ENCODE results near the gene EMC9. TPM values are rescaled to one million over a fixed set of nuclear protein-coding genes. Genes with fewer than 3 reads are reported as not detected.

Gene EMC9
- total and polyA plus RNA-seq, 4 donors: 8.6 to 17.8 (median 13.4) TPM

GRCh38 chr14:24150567-24150966 is 9.2 kb upstream of the EMC9 start (continued):
- TF ChIP-seq, protein P1, sequence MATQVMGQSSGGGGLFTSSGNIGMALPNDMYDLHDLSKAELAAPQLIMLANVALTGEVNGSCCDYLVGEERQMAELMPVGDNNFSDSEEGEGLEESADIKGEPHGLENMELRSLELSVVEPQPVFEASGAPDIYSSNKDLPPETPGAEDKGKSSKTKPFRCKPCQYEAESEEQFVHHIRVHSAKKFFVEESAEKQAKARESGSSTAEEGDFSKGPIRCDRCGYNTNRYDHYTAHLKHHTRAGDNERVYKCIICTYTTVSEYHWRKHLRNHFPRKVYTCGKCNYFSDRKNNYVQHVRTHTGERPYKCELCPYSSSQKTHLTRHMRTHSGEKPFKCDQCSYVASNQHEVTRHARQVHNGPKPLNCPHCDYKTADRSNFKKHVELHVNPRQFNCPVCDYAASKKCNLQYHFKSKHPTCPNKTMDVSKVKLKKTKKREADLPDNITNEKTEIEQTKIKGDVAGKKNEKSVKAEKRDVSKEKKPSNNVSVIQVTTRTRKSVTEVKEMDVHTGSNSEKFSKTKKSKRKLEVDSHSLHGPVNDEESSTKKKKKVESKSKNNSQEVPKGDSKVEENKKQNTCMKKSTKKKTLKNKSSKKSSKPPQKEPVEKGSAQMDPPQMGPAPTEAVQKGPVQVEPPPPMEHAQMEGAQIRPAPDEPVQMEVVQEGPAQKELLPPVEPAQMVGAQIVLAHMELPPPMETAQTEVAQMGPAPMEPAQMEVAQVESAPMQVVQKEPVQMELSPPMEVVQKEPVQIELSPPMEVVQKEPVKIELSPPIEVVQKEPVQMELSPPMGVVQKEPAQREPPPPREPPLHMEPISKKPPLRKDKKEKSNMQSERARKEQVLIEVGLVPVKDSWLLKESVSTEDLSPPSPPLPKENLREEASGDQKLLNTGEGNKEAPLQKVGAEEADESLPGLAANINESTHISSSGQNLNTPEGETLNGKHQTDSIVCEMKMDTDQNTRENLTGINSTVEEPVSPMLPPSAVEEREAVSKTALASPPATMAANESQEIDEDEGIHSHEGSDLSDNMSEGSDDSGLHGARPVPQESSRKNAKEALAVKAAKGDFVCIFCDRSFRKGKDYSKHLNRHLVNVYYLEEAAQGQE (IDR thresholded peaks at IDR 0.05): no peak
- TF ChIP-seq TAF1 (conservative IDR thresholded peaks at IDR 0.05) (no peak), RXRA (IDR thresholded peaks at IDR 0.05) (no peak)

- no peak overlapping the region for H3K9ac ChIP-seq (ENCODE audit: low read depth in 1 of 2, low read length in 2 of 2)
- H3K9me3 ChIP-seq (ENCODE audit: control insufficient read depth in 4 of 4, low read length in 3 of 4): no peaks in the 10 kb centered on the region
- H3K27me3 ChIP-seq (ENCODE audit: control insufficient read depth in 4 of 4, insufficient read depth in 4 of 4, low read length in 3 of 4): no peaks in the 10 kb centered on the region
- H3K36me3 ChIP-seq (ENCODE audit: control insufficient read depth in 4 of 4, insufficient read depth in 3 of 4, low read depth in 1 of 4, low read length in 3 of 4): peaks cover 3 to 40% (median 35%) of the 10 kb centered on the region in 4 donors
- peaks cover 3 to 28% (median 21%) of the 10 kb centered on the region in 4 donors for H3K4me1 ChIP-seq (ENCODE audit: control insufficient read depth in 4 of 4, insufficient read depth in 4 of 4, low read length in 3 of 4)
- no peak overlapping the region for H3K4me3 ChIP-seq (ENCODE audit: low read depth in 1 of 3, low read length in 3 of 3)
- no peak overlapping the region for H3K27ac ChIP-seq (ENCODE audit: low read depth in 1 of 2, low read length in 2 of 2)
- 96% methylated on average over 9 of the region's 9 CpGs for WGBS
- no peak for DNase-seq (ENCODE audit: low spot score)
- TF ChIP-seq, protein P1 (IDR thresholded peaks at IDR 0.05): no peak
- TF ChIP-seq EGR1 (IDR thresholded peaks at IDR 0.05; ENCODE audit: low read depth in 2 of 2): no peak
- no peak for TF ChIP-seq FOXA1 (IDR thresholded peaks at IDR 0.05)
- no peak for TF ChIP-seq TAF1 (conservative IDR thresholded peaks at IDR 0.05)
- TF ChIP-seq, protein P2, sequence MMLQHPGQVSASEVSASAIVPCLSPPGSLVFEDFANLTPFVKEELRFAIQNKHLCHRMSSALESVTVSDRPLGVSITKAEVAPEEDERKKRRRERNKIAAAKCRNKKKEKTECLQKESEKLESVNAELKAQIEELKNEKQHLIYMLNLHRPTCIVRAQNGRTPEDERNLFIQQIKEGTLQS (IDR thresholded peaks at IDR 0.05): no peak
- no peak for TF ChIP-seq HNF4A (conservative IDR thresholded peaks at IDR 0.05)
- TF ChIP-seq ZBTB33 (IDR thresholded peaks at IDR 0.05): no peak
Observed at GRCh38 chr14:24150061-24150460, 8.7 kb upstream of the EMC9 start.

- 96% methylated on average over 3 of the region's 3 CpGs for WGBS
- DNase-seq (ENCODE audit: low spot score): no peak
- peaks cover 1 to 35% (median 31%) of the 10 kb centered on the region in 4 donors for H3K36me3 ChIP-seq (ENCODE audit: control insufficient read depth in 4 of 4, insufficient read depth in 3 of 4, low read depth in 1 of 4, low read length in 3 of 4)
- TF ChIP-seq GABPA (IDR thresholded peaks at IDR 0.05 in 1 of 2, conservative IDR thresholded peaks at IDR 0.05 in 1 of 2): no peak
- no peak for TF ChIP-seq RXRA (IDR thresholded peaks at IDR 0.05)
- TF ChIP-seq HNF4A (conservative IDR thresholded peaks at IDR 0.05): no peak
- TF ChIP-seq YY1 (IDR thresholded peaks at IDR 0.05): no peak
- no peak for TF ChIP-seq JUND (IDR thresholded peaks at IDR 0.05)
- TF ChIP-seq, protein P3, sequence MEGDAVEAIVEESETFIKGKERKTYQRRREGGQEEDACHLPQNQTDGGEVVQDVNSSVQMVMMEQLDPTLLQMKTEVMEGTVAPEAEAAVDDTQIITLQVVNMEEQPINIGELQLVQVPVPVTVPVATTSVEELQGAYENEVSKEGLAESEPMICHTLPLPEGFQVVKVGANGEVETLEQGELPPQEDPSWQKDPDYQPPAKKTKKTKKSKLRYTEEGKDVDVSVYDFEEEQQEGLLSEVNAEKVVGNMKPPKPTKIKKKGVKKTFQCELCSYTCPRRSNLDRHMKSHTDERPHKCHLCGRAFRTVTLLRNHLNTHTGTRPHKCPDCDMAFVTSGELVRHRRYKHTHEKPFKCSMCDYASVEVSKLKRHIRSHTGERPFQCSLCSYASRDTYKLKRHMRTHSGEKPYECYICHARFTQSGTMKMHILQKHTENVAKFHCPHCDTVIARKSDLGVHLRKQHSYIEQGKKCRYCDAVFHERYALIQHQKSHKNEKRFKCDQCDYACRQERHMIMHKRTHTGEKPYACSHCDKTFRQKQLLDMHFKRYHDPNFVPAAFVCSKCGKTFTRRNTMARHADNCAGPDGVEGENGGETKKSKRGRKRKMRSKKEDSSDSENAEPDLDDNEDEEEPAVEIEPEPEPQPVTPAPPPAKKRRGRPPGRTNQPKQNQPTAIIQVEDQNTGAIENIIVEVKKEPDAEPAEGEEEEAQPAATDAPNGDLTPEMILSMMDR (IDR thresholded peaks at IDR 0.05; ENCODE audit: low read depth, low read length, missing input control): no peak
- TF ChIP-seq NR2F2 (IDR thresholded peaks at IDR 0.05): no peak
- TF ChIP-seq, protein P1 (IDR thresholded peaks at IDR 0.05): no peak
- TF ChIP-seq EGR1 (IDR thresholded peaks at IDR 0.05; ENCODE audit: low read depth in 2 of 2): no peak
Observed at GRCh38 chr14:24149302-24149969, 8.0 kb upstream of the EMC9 start.

More at GRCh38 chr14:24149302-24149969, 8.0 kb upstream of the EMC9 start:
- Histone ChIP-seq H3K4me3 (ENCODE audit: low read depth in 1 of 3, low read length in 3 of 3) (no peak overlapping the region), H3K9me3 (ENCODE audit: control insufficient read depth in 4 of 4, low read length in 3 of 4) (no peaks in the 10 kb centered on the region), H3K27me3 (ENCODE audit: control insufficient read depth in 4 of 4, insufficient read depth in 4 of 4, low read length in 3 of 4) (no peaks in the 10 kb centered on the region), H3K27ac (ENCODE audit: low read depth in 1 of 2, low read length in 2 of 2) (no peak overlapping the region), H3K9ac (ENCODE audit: low read depth in 1 of 2, low read length in 2 of 2) (no peak overlapping the region), H3K4me1 (ENCODE audit: control insufficient read depth in 4 of 4, insufficient read depth in 4 of 4, low read length in 3 of 4) (peaks cover 3 to 32% (median 21%) of the 10 kb centered on the region in 4 donors)

All from liver (tissue), 9 donors.